Stomach smooth muscle (tissue), 2 donors: ENCODE data around the gene IFNL4.
"Not testable (repeated sequence)": the region's sequence is repeated elsewhere in the genome, so short reads cannot be mapped to it uniquely, and the experiment has no call there.

Source experiments
- H3K27ac ChIP-seq: one replicate; pipeline ENCODE4 v1.7.0; 2013; ENCODE audit warnings: mild to moderate bottlenecking, low read length, inconsistent platforms
- H3K27me3 ChIP-seq, 2 donors: one replicate each; pipeline ENCODE4 v1.7.0; 2013; ENCODE audit warnings: low read length in 2 of 2; ENCODE audit not compliant: insufficient read depth in 2 of 2, control insufficient read depth in 1 of 2
- H3K36me3 ChIP-seq, 2 donors: one replicate each; pipeline ENCODE4 v1.7.0; 2013; ENCODE audit warnings: low read length in 2 of 2; ENCODE audit not compliant: control insufficient read depth in 2 of 2, insufficient read depth in 2 of 2
- H3K4me1 ChIP-seq: one replicate; pipeline ENCODE4 v1.7.0; 2013; ENCODE audit warnings: low read length; ENCODE audit not compliant: control insufficient read depth, insufficient read depth
- H3K4me3 ChIP-seq, 2 donors: one replicate each; pipeline ENCODE4 v1.7.0; 2013; ENCODE audit warnings: low read length in 2 of 2
- H3K9ac ChIP-seq, 2 donors: one replicate each; pipeline ENCODE4 v1.7.0; 2013; ENCODE audit warnings: low read length in 2 of 2, mild to moderate bottlenecking in 1 of 2
- H3K9me3 ChIP-seq, 2 donors: one replicate each; pipeline ENCODE4 v1.7.0; 2013; ENCODE audit warnings: low read length in 2 of 2; ENCODE audit not compliant: control insufficient read depth in 2 of 2
- donor health status: healthy.
- donor health status: Pancreatic carcinoma.

The IFNL4 gene

DNA sequence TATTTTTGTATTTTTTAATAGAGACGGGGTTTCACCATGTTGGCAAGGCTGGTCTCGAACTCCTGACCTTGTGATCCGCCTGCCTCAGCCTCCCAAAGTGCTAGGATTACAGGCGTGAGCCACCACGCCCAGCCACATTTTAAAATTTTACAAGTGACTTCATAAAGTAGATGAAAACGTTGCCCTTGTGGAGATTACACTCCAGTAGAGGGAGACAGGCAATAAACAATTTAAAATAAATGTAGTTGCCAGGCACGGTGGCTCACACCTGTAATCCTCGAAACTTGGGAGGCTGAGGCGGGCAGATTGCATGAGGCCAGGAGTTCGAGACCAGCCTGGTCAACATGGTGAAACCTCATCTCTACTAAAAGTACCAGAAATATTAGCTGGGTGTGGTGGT is 29.5 kb downstream of the IFNL4 start:
- peaks cover 10 to 16% of the 10 kb centered on the region in 2 donors for H3K27me3 ChIP-seq
- not testable (repeated sequence) for H3K4me1 ChIP-seq, H3K9me3 ChIP-seq, H3K4me3 ChIP-seq, H3K27ac ChIP-seq, H3K9ac ChIP-seq, H3K36me3 ChIP-seq

- H3K27me3 ChIP-seq = peaks cover 12 to 13% of the 10 kb centered on the region in 2 donors
- H3K27ac ChIP-seq = no peak overlapping the region
These were observed 30.2 kb downstream of the IFNL4 start for GRCh38 chr19:39218230-39219007.

GRCh38 chr19:39217094-39217493 is 31.6 kb downstream of the IFNL4 start:
- peaks cover 11 to 13% of the 10 kb centered on the region in 2 donors for H3K27me3 ChIP-seq
- H3K4me1 ChIP-seq = no peaks in the 10 kb centered on the region
- H3K9ac ChIP-seq = no peak overlapping the region
- peaks cover 0 to 2% of the 10 kb centered on the region in 2 donors for H3K9me3 ChIP-seq
- H3K36me3 ChIP-seq = no peaks in the 10 kb centered on the region
- no peak overlapping the region for H3K27ac ChIP-seq
- H3K4me3 ChIP-seq = no peak overlapping the region

More at GRCh38 chr19:39218230-39219007, 30.2 kb downstream of the IFNL4 start:
- H3K9ac ChIP-seq = no peak overlapping the region
- H3K4me3 ChIP-seq = no peak overlapping the region
- H3K9me3 ChIP-seq = peaks cover 0 to 2% of the 10 kb centered on the region in 2 donors
- H3K36me3 ChIP-seq = no peaks in the 10 kb centered on the region
- H3K4me1 ChIP-seq = no peaks in the 10 kb centered on the region

GRCh38 chr19:39215323-39215722 is 33.3 kb downstream of the IFNL4 start:
- not testable (repeated sequence) for H3K27ac ChIP-seq, H3K4me1 ChIP-seq, H3K36me3 ChIP-seq, H3K4me3 ChIP-seq, H3K27me3 ChIP-seq, H3K9ac ChIP-seq, H3K9me3 ChIP-seq

DNA sequence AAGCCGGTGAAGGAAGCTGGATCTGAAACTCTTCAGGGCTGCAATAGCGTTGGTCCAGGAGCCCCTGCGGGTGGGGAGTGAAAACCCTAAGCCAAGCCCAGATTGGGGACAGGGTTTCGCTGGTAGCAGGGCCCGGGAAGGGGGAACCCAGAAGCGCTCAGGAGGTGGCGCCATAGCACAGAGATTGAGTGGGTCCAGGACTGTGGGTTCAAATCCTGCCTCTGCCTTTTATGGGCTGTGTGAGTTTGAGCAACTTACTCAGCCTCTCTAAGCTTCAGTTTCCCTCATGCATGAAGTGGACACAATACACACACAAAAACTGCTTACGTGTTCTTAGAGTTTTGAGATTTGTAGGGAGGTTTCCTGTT is 36.3 kb downstream of the IFNL4 start:
- H3K4me3 ChIP-seq = no peak overlapping the region
- H3K27me3 ChIP-seq = peaks cover 0 to 6% of the 10 kb centered on the region in 2 donors
- peaks cover 0 to 2% of the 10 kb centered on the region in 2 donors for H3K9me3 ChIP-seq
- H3K27ac ChIP-seq = no peak overlapping the region
- no peaks in the 10 kb centered on the region for H3K4me1 ChIP-seq
- no peaks in the 10 kb centered on the region for H3K36me3 ChIP-seq
- H3K9ac ChIP-seq = no peak overlapping the region

DNA sequence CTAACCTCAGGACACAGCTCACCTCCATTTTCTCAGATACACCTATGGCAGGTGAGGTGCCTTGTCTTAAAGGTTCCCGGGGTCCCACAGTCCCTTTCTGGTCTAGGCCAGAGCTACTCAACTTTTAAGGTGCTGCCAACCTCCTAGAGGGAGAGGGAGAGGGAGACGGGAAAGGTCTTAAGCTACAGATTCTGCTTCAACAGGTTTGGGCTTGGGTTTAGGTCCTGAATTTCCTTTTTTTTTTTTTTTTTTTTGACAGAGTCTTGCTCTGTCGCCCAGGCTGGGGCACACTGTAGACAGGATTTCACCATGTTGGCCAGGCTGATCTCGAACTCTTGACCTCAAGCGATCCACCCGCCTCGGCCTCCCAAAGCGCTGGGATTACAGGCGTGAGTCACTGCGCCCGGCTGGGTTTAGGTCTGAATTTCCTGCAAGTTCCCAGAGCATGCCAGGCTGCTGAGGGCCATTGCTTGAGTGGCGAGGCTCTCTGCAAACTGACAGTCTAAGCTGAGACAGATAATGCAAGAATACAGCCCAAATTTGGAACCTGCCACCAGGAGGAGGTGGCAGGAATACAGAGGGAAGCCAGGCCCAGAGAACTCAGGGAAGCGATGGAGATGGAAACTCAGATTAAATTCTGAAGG is 36.8 kb downstream of the IFNL4 start:
- Histone ChIP-seq H3K36me3 (no peaks in the 10 kb centered on the region), H3K4me1 (no peaks in the 10 kb centered on the region), H3K27me3 (peaks cover 0 to 6% of the 10 kb centered on the region in 2 donors), H3K27ac (no peak overlapping the region), H3K9me3 (no peaks in the 10 kb centered on the region), H3K9ac (no peak overlapping the region), H3K4me3 (no peak overlapping the region)

DNA sequence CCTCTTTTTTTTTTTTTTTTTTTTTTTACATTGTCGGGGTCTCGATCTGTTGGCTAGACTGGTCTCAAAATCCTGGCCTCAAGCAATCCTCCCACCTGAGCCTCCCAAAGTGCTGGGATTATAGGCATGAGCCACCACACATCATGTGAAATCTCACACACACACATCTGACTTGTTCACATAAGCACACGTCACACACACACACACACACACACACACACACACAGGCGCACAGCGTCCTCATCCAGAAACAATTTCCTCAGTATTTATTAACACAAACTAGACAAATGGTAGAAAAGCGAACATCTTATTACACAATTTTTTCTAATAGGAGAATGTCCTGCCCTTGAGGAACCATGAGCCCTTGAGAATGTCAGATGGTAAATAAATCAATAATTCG is 39.5 kb downstream of the IFNL4 start:
- Histone ChIP-seq H3K27me3 (peaks cover 1 to 12% of the 10 kb centered on the region in 2 donors), H3K27ac (no peak overlapping the region), H3K4me1 (no peaks in the 10 kb centered on the region), H3K9ac (no peak overlapping the region), H3K4me3 (no peak overlapping the region), H3K36me3 (no peaks in the 10 kb centered on the region), H3K9me3 (no peaks in the 10 kb centered on the region)

- Histone ChIP-seq H3K4me3 (no peak overlapping the region), H3K9ac (no peak overlapping the region), H3K27ac (no peak overlapping the region), H3K27me3 (peaks cover 10 to 13% of the 10 kb centered on the region in 2 donors), H3K4me1 (no peaks in the 10 kb centered on the region), H3K9me3 (no peaks in the 10 kb centered on the region), H3K36me3 (no peaks in the 10 kb centered on the region)
These were observed 40.4 kb downstream of the IFNL4 start for GRCh38 chr19:39208175-39208795.

DNA sequence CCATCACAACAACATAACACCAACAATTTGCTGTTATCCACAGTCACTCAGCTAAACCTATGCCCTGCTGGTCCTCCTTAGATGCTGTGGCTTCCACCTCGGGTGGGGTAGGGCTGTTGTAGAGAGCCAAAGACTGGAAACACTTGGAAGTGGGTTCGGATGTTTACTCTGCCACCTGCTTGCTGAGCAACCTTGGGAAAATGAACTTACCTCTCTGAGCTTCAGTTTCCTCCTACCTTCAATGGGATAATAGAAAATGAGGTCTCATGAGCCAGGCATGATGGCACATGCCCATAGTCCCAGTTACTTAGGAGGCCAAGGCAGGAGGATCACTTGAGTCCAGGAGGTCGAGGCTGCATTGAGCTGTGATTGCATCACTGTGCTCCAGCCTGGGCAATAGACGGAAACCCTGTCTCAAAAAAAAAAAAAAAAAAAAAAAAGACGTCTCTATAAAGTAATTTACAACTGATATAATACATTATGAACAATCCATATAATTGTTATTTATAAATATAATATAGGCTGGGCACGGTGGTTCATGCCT is 41.3 kb downstream of the IFNL4 start:
- no peak overlapping the region for H3K4me3 ChIP-seq
- H3K27me3 ChIP-seq = peaks cover 14 to 22% of the 10 kb centered on the region in 2 donors
- H3K36me3 ChIP-seq = no peaks in the 10 kb centered on the region
- no peak overlapping the region for H3K27ac ChIP-seq
- no peak overlapping the region for H3K9ac ChIP-seq
- H3K4me1 ChIP-seq = no peaks in the 10 kb centered on the region
- no peaks in the 10 kb centered on the region for H3K9me3 ChIP-seq

DNA sequence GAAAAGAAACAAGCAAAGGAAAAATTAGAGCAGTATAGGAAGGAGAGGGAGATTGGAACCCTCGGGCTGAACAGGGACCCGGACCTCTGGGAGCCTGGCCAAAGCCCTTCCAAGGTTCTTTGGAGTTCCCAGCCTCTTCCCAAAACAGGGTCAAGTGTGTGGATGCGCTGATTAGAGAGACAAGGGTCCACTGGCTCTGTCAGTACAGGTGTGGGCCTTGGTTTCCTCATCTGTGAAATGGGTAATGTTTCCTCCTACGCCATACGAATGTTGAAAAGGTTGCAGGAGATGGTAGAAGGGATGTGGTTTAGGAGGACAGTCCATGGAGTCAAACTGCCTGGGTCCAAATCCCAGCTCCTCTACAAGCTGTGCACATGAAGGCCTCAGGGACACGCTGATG is 42.5 kb downstream of the IFNL4 start:
- Histone ChIP-seq H3K9ac (no peak overlapping the region), H3K27me3 (peaks cover 20 to 30% of the 10 kb centered on the region in 2 donors)

More for the DNA sequence above, 42.5 kb downstream of the IFNL4 start:
- no peaks in the 10 kb centered on the region for H3K36me3 ChIP-seq
- no peak overlapping the region for H3K4me3 ChIP-seq
- no peaks in the 10 kb centered on the region for H3K4me1 ChIP-seq
- no peaks in the 10 kb centered on the region for H3K9me3 ChIP-seq
- H3K27ac ChIP-seq = no peak overlapping the region
